Measurements from ENCODE around the gene CLEC16A. TPM values are rescaled to one million over a fixed set of nuclear protein-coding genes. Genes with fewer than 3 reads are reported as not detected.

CLEC16A gene
- total and polyA plus RNA-seq, 9 of the 15 experiments (the other 6 are each of a cell fraction or from before 2014, with no cell fraction given) = 1.00 to 22.3 (median 10.0) TPM

DNA sequence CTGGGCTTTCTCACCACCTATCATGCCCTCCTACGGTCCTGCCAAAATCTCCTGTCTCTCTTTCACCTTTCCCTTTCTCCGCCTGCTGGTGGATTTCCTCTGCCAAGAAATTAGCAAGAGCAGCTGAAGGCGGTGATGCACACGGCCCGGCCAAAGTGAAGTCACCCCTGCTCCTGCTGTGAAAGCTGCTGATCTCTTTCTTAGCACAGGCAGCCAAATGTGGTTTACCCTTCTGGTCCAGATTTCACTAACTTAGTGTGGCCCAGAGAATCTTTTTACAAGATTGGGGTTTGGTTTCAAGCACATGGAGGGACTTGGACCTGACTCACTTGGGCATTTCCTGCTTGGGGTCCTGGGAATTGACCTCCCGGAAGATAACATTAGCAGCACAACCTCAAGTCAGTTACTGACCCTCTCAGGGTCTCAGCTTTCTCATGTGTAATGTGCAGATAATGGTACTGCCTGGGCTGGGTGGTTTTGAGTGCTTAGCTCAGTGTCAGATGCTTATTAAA lies 155.9 kb downstream of the CLEC16A start (continued):
- TF ChIP-seq POLR2G (IDR thresholded peaks at IDR 0.05; ENCODE audit: low read depth, low read length) (no peak), ZNF75A (CRISPR knock-in tag; IDR thresholded peaks at IDR 0.05) (no peak), PHB2 (IDR thresholded peaks at IDR 0.05; ENCODE audit: low read depth) (no peak), SRSF7 (optimal IDR thresholded peaks at IDR 0.05; ENCODE audit: low read depth, low read length) (no peak), HEY1 (CRISPR knock-in tag; IDR thresholded peaks at IDR 0.05; ENCODE audit: borderline replicate concordance) (no peak), ZNF583 (CRISPR knock-in tag; IDR thresholded peaks at IDR 0.05) (0 out of 2 replicates have a peak, but pooled peaks have one; percentile 44)
- TF ChIP-seq, protein P1, sequence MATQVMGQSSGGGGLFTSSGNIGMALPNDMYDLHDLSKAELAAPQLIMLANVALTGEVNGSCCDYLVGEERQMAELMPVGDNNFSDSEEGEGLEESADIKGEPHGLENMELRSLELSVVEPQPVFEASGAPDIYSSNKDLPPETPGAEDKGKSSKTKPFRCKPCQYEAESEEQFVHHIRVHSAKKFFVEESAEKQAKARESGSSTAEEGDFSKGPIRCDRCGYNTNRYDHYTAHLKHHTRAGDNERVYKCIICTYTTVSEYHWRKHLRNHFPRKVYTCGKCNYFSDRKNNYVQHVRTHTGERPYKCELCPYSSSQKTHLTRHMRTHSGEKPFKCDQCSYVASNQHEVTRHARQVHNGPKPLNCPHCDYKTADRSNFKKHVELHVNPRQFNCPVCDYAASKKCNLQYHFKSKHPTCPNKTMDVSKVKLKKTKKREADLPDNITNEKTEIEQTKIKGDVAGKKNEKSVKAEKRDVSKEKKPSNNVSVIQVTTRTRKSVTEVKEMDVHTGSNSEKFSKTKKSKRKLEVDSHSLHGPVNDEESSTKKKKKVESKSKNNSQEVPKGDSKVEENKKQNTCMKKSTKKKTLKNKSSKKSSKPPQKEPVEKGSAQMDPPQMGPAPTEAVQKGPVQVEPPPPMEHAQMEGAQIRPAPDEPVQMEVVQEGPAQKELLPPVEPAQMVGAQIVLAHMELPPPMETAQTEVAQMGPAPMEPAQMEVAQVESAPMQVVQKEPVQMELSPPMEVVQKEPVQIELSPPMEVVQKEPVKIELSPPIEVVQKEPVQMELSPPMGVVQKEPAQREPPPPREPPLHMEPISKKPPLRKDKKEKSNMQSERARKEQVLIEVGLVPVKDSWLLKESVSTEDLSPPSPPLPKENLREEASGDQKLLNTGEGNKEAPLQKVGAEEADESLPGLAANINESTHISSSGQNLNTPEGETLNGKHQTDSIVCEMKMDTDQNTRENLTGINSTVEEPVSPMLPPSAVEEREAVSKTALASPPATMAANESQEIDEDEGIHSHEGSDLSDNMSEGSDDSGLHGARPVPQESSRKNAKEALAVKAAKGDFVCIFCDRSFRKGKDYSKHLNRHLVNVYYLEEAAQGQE (IDR thresholded peaks at IDR 0.05; ENCODE audit: borderline replicate concordance) = peak; percentile 17; the same call in 1 of the 2 replicates
- TF ChIP-seq, protein P1 (CRISPR knock-in tag; IDR thresholded peaks at IDR 0.05; ENCODE audit: low read depth) = no peak
- TF ChIP-seq, protein P2, sequence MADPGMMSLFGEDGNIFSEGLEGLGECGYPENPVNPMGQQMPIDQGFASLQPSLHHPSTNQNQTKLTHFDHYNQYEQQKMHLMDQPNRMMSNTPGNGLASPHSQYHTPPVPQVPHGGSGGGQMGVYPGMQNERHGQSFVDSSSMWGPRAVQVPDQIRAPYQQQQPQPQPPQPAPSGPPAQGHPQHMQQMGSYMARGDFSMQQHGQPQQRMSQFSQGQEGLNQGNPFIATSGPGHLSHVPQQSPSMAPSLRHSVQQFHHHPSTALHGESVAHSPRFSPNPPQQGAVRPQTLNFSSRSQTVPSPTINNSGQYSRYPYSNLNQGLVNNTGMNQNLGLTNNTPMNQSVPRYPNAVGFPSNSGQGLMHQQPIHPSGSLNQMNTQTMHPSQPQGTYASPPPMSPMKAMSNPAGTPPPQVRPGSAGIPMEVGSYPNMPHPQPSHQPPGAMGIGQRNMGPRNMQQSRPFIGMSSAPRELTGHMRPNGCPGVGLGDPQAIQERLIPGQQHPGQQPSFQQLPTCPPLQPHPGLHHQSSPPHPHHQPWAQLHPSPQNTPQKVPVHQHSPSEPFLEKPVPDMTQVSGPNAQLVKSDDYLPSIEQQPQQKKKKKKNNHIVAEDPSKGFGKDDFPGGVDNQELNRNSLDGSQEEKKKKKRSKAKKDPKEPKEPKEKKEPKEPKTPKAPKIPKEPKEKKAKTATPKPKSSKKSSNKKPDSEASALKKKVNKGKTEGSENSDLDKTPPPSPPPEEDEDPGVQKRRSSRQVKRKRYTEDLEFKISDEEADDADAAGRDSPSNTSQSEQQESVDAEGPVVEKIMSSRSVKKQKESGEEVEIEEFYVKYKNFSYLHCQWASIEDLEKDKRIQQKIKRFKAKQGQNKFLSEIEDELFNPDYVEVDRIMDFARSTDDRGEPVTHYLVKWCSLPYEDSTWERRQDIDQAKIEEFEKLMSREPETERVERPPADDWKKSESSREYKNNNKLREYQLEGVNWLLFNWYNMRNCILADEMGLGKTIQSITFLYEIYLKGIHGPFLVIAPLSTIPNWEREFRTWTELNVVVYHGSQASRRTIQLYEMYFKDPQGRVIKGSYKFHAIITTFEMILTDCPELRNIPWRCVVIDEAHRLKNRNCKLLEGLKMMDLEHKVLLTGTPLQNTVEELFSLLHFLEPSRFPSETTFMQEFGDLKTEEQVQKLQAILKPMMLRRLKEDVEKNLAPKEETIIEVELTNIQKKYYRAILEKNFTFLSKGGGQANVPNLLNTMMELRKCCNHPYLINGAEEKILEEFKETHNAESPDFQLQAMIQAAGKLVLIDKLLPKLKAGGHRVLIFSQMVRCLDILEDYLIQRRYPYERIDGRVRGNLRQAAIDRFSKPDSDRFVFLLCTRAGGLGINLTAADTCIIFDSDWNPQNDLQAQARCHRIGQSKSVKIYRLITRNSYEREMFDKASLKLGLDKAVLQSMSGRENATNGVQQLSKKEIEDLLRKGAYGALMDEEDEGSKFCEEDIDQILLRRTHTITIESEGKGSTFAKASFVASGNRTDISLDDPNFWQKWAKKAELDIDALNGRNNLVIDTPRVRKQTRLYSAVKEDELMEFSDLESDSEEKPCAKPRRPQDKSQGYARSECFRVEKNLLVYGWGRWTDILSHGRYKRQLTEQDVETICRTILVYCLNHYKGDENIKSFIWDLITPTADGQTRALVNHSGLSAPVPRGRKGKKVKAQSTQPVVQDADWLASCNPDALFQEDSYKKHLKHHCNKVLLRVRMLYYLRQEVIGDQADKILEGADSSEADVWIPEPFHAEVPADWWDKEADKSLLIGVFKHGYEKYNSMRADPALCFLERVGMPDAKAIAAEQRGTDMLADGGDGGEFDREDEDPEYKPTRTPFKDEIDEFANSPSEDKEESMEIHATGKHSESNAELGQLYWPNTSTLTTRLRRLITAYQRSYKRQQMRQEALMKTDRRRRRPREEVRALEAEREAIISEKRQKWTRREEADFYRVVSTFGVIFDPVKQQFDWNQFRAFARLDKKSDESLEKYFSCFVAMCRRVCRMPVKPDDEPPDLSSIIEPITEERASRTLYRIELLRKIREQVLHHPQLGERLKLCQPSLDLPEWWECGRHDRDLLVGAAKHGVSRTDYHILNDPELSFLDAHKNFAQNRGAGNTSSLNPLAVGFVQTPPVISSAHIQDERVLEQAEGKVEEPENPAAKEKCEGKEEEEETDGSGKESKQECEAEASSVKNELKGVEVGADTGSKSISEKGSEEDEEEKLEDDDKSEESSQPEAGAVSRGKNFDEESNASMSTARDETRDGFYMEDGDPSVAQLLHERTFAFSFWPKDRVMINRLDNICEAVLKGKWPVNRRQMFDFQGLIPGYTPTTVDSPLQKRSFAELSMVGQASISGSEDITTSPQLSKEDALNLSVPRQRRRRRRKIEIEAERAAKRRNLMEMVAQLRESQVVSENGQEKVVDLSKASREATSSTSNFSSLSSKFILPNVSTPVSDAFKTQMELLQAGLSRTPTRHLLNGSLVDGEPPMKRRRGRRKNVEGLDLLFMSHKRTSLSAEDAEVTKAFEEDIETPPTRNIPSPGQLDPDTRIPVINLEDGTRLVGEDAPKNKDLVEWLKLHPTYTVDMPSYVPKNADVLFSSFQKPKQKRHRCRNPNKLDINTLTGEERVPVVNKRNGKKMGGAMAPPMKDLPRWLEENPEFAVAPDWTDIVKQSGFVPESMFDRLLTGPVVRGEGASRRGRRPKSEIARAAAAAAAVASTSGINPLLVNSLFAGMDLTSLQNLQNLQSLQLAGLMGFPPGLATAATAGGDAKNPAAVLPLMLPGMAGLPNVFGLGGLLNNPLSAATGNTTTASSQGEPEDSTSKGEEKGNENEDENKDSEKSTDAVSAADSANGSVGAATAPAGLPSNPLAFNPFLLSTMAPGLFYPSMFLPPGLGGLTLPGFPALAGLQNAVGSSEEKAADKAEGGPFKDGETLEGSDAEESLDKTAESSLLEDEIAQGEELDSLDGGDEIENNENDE (IDR thresholded peaks at IDR 0.05; ENCODE audit: low read depth, low read length) = no peak

Measured in K562 (cell line).